Activated naive CD8-positive, alpha-beta T cell treated with anti-CD3 and anti-CD28 coated beads, Interleukin-2, amount 50 U/mL, for 24 hours (primary cell): ENCODE results near the gene ASAP2.

ENCODE experiments used
- ATAC-seq: fragments of 150-1000 bp; cut with Tn5 transposase; one replicate; pipeline ENCODE4 v1.10.0; 2021
- DNase-seq: peaks from one replicate; pipeline ENCODE4 v3.0.0; 2021
- H3K27ac Mint-ChIP-seq: one replicate; pipeline ENCODE4 v1.8.0; 2021; ENCODE audit warnings: mild to moderate bottlenecking, mixed read lengths
- H3K27me3 Mint-ChIP-seq: one replicate; pipeline ENCODE4 v1.8.0; 2021; ENCODE audit warnings: mixed read lengths
- H3K36me3 Mint-ChIP-seq: one replicate; pipeline ENCODE4 v1.8.0; 2021; ENCODE audit warnings: low read depth, mixed read lengths
- H3K4me1 Mint-ChIP-seq: one replicate; pipeline ENCODE4 v1.8.0; 2021; ENCODE audit warnings: mixed read lengths
- H3K4me3 Mint-ChIP-seq: one replicate; pipeline ENCODE4 v1.8.0; 2021; ENCODE audit warnings: mild to moderate bottlenecking, moderate library complexity, mixed read lengths
- H3K9me3 Mint-ChIP-seq: one replicate; pipeline ENCODE4 v1.8.0; 2021; ENCODE audit warnings: mixed read lengths

The ASAP2 gene

DNA sequence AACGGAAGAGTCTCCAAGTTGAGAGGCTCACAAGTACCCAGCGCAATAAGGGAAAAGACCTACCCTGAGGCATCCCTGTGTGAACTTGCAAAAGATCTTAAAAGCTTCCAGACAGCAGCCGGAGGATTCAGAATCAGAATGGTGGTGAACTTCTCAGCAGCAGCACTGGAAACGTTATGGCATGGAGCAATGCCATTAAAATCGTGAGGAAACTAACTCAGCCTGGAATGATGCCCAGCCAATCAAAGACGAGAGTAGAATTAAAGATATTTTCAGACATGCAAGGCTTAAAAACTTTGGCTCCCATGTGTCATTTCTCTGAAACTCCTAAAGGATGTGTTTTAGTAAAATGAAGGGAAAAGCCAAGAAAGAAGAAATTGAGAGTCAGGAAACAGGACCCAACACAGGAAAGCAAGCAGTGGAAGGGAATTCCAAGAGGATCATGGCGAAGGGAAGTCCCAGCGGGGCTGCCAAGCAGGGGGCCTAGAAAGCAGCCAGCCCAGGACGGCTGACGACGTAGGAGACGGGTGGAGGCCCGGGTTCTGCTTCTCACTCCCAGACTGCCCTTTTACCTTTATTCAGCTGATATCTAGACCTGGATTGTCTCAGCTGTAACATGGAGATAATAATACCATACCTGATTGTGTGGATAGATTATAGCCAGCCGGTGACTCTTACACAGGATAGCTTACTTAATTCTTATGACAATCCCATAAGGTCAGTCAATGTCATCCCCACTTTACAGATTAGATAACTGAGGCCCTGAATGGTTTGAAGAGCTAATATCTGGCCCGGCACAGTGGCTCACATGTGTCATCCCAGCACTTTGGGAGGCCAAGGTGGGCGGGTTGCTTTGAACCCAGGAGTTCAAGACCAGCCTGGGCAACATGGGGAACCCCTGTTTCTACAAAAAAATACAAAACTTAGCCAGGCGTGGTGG is 92.8 kb downstream of the ASAP2 start:
- Mint-ChIP-seq H3K27ac (no peak overlapping the region), H3K4me3 (no peak overlapping the region), H3K36me3 (no peaks in the 10 kb centered on the region), H3K27me3 (peaks cover 2% of the 10 kb centered on the region), H3K4me1 (no peaks in the 10 kb centered on the region), H3K9me3 (no peaks in the 10 kb centered on the region)
- ATAC-seq (no peak), DNase-seq (no peak)

DNA sequence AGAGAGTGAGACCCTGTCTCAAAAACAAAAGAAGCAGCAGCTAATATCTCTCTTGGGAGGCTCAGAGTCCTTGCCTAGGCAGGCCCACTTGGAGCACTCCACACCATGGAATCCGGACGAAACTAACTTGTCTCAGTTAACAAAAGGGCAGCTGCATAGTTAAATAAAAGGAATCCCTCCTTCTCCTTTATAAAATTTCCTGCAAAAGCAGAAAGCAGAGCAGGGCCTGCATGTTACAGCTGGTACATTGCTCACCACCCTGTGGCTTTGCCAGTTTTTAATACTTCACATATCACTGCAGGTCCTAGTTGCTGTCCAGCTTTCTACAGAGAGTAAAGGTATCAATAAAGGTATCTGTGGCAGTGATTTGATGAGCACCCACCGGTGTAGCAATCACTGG is 93.6 kb downstream of the ASAP2 start:
- no peak overlapping the region for H3K4me3 Mint-ChIP-seq
- no peak for DNase-seq
- ATAC-seq: no peak

DNA sequence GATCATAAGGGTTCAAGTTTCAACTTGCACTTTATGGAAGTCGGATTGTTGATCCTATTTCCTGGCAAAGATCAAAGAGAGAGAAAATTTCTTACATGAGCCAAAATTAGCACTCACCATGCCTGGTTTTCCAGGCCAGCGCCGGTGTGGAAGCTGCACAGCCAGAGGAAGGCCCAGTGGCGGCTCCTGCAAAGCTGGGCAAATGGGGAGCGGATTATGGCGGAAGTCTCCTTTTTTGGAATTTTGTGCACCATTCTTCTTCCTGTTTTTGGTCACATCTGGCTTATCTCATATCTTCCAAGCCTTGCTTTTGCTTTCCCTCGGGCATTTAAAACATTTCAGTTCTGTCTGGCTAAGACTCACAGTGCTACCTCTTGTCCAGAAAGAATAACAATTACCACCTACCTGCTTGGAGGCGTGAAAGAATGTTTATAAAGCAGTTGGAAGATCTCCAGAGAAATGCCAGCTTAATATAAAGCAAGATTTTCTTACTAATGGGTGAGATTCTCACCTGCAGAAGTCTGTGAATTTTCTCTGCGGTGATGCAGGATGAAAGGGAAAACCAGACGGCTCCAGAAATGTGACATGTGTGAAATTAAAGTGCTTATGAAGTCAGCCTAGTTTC is 94.3 kb downstream of the ASAP2 start:
- no peaks in the 10 kb centered on the region for H3K9me3 Mint-ChIP-seq
- H3K27me3 Mint-ChIP-seq: peaks cover 2% of the 10 kb centered on the region
- H3K36me3 Mint-ChIP-seq: no peaks in the 10 kb centered on the region
- no peak for ATAC-seq
- no peak overlapping the region for H3K4me3 Mint-ChIP-seq
- H3K27ac Mint-ChIP-seq: no peak overlapping the region
- H3K4me1 Mint-ChIP-seq: no peaks in the 10 kb centered on the region
- DNase-seq: no peak

More for the DNA sequence above, 93.6 kb downstream of the ASAP2 start:
- Mint-ChIP-seq H3K27ac (no peak overlapping the region), H3K27me3 (peaks cover 2% of the 10 kb centered on the region), H3K4me1 (no peaks in the 10 kb centered on the region), H3K36me3 (no peaks in the 10 kb centered on the region), H3K9me3 (no peaks in the 10 kb centered on the region)

DNA sequence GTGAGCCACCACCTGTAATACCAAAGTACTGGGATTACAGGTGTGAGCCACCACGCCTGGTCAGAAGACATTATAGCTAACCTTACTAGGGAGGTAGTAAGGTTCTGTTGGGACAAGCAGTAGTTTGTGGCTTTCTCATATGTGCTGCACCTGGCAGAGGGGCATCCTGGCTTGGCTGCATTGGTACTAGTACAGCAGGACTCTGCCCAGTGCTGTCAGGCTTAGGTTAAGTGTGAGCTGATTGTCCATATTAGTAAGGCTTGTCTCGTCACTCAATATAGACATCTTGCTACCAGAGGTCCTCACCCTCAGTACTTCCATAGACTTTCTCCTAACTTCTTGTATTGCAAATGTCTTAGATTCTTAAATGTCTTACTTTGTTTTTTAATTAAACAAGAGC is 96.1 kb downstream of the ASAP2 start:
- DNase-seq (no peak), ATAC-seq (no peak)
- Mint-ChIP-seq H3K27ac (no peak overlapping the region), H3K4me1 (no peaks in the 10 kb centered on the region), H3K27me3 (peaks cover 2% of the 10 kb centered on the region), H3K9me3 (no peaks in the 10 kb centered on the region), H3K4me3 (no peak overlapping the region), H3K36me3 (no peaks in the 10 kb centered on the region)

DNA sequence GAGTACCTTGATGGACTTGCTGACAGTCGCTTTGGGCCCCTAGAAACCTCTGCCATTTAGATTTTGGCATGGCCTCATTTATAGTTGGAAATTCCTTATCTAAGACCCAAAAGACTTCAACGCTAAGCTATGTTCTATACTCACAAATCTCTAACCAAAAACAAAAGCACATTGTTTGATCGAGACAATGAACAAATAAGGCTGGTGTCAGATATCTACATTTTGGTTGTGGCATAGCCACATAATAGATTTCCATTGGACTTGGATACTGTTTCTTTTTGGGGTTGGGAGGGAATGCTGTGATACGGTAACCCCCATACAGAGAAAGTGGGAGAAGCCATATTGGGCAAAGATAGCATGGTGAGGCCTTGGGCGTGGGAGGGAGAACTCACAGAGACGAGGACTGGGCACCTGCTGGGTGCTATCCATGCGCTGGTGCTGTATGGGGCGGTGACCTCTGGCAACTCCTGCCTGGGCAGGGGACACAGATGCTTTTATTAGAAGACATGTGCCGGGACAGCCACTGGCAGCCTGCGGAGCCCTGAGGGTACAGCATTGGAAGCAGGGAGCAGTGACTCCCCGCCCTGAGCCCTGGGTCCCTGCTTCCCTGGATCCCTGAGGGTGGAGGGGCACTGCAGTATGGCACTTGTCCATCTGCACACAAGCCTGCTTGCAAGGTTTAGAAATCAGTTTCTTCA is 97.1 kb downstream of the ASAP2 start:
- peaks cover 2% of the 10 kb centered on the region for H3K27me3 Mint-ChIP-seq
- no peak for DNase-seq
- ATAC-seq: no peak
- H3K4me1 Mint-ChIP-seq: no peaks in the 10 kb centered on the region
- no peaks in the 10 kb centered on the region for H3K36me3 Mint-ChIP-seq
- no peak overlapping the region for H3K4me3 Mint-ChIP-seq
- no peaks in the 10 kb centered on the region for H3K9me3 Mint-ChIP-seq
- no peak overlapping the region for H3K27ac Mint-ChIP-seq

DNA sequence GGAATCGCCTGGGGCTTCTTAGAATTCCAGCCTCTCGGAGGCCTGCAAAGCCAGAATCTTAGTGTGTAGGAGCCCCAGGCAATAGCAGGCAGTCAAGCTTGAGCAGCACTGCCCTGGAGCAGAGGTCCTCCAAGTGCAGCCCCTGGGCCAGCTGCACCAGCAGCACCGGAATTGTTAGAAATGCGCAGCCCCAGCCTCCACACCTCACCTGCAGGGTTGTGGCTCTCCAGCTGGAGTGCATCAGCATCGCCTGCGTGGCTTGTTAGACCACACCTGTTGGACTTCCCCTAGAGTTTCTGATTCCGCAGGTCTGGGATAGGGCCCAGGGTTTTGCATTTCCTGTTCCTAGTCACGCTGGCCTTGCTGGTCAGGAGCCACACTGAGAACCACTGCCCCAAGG is 100.3 kb downstream of the ASAP2 start:
- Mint-ChIP-seq H3K27ac (no peak overlapping the region), H3K27me3 (peaks cover 2% of the 10 kb centered on the region), H3K4me3 (no peak overlapping the region), H3K36me3 (no peaks in the 10 kb centered on the region), H3K9me3 (no peaks in the 10 kb centered on the region), H3K4me1 (no peaks in the 10 kb centered on the region)
- ATAC-seq: no peak
- DNase-seq: no peak

DNA sequence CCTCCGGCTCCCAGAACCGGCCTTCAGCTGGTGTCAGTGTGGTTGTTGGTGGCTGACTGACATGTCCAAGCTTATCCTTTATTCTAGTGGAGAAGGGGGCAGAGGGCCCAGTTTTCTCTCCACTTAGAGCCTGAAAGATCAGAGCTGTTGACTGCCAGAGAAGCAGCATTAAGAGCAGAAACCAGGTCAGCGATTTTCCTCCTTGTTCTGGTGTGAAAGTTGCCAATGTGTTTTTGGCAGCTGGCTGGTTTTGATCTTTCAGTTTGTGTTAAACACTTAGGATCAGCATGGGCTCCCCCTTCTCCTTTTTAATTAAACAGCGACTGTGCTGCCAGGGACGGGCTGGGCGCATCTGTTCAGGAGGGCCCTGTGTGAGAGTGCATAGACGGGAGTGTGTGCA is 100.9 kb downstream of the ASAP2 start:
- DNase-seq: no peak
- no peak overlapping the region for H3K4me3 Mint-ChIP-seq
- H3K27ac Mint-ChIP-seq: no peak overlapping the region
- peaks cover 2% of the 10 kb centered on the region for H3K27me3 Mint-ChIP-seq
- no peaks in the 10 kb centered on the region for H3K36me3 Mint-ChIP-seq
- ATAC-seq: no peak
- no peaks in the 10 kb centered on the region for H3K9me3 Mint-ChIP-seq
- no peaks in the 10 kb centered on the region for H3K4me1 Mint-ChIP-seq

DNA sequence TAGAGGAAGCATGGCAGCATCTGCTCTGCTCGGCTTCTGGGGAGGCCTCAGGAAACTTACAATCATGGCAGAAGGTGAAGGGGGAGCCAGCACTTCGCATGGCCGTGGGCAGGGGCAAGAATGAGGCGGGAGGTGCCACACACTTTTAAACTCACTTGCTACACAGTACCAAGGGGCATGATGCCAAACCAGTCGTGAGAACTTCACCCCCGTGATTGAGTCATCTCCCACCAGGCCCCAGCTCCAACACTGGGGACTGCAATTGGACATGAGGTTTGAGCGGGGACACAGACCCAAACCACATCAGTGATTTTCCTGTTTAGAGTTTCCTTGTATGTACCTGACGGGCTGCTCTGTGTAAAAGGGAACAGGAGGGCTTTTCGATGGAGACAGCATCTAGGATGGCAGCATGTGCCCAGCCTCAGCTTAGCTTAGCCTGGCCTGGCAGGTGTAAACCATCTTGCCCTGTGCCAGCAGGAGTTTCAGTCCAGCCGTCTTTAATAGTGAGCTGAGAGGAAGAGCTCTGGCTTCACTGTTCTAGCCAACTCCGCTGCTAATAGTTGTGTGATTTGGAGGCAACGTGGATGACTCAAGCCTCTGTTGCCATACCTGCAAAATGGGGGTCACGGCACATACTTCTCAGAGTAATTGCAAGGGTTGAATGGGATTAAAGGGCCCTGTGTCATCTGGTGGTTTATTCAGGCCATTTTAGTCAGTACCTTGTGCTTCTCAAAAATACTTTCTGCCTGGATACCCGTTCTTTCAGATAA is 101.8 kb downstream of the ASAP2 start:
- DNase-seq: no peak
- H3K9me3 Mint-ChIP-seq: no peaks in the 10 kb centered on the region
- no peak overlapping the region for H3K27ac Mint-ChIP-seq
- peaks cover 2% of the 10 kb centered on the region for H3K27me3 Mint-ChIP-seq
- no peaks in the 10 kb centered on the region for H3K4me1 Mint-ChIP-seq
- H3K36me3 Mint-ChIP-seq: no peaks in the 10 kb centered on the region
- no peak overlapping the region for H3K4me3 Mint-ChIP-seq
- no peak for ATAC-seq

DNA sequence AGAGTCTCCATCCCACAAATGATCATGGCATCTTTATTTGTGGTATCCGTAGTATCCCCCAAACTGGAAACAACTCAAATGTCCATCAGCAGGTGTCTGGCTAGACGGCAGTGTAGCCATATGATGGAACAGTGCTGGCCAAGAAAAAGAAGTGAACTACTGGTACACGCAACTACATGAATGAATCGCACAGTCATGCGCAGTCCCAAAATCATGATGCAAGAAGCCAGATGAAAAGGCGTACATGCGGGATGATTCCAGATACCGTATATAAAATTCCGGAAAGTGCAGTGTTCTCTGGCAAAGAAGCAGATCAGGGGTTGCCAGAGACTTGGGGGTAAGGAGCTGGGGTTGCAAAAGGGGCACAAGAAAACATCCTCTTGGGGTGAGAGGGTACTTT is 102.5 kb downstream of the ASAP2 start:
- Mint-ChIP-seq H3K27ac (no peak overlapping the region), H3K4me1 (no peaks in the 10 kb centered on the region), H3K9me3 (no peaks in the 10 kb centered on the region), H3K27me3 (no peaks in the 10 kb centered on the region), H3K36me3 (no peaks in the 10 kb centered on the region), H3K4me3 (no peak overlapping the region)
- no peak for DNase-seq
- no peak for ATAC-seq

DNA sequence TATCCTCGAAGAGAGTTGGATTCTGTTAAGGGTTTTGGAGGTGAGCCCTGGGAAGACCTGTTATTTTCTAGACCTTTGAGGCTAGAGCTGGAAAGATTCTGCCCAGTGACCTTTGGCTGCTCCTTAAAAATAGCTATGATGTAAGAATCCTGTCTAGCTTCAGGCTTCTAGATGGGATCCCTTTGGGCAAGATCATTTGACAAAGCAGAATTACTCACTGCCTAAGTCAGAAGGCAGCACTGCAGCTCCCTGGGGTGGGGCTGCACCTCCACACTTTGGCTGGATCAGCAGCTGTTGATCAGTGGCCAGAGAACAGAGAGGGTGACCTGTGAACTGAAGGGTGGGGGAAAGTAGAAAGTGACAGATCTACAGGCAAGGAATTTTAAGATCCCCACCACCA is 103.8 kb downstream of the ASAP2 start:
- no peak for DNase-seq
- no peak for ATAC-seq
- Mint-ChIP-seq H3K4me1 (no peaks in the 10 kb centered on the region), H3K9me3 (no peaks in the 10 kb centered on the region), H3K4me3 (no peak overlapping the region), H3K27me3 (peaks cover 6% of the 10 kb centered on the region), H3K27ac (no peak overlapping the region), H3K36me3 (no peaks in the 10 kb centered on the region)

DNA sequence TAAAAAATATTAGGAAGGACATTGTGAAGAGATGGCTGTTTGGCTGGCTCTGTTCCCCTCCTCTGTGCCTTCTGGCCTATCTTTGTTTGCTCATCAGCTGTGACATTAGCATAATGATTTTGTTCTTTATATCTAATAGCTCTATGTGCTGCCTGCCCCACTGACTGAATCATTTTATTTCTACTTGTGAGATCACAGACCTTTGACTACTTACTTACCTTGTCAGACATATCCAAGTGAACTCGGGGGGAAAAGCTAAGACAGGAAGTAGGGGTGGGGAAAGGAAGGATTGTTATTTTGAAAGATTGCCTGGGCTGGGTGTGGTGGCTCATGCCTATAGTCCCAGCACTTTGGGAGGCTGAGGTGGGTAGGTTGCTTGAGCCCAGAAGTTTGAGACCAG is 104.2 kb downstream of the ASAP2 start:
- ATAC-seq (no peak), DNase-seq (no peak)
- H3K4me1 Mint-ChIP-seq: no peaks in the 10 kb centered on the region
- peaks cover 6% of the 10 kb centered on the region for H3K27me3 Mint-ChIP-seq
- no peaks in the 10 kb centered on the region for H3K36me3 Mint-ChIP-seq
- H3K9me3 Mint-ChIP-seq: no peaks in the 10 kb centered on the region
- no peak overlapping the region for H3K4me3 Mint-ChIP-seq
- H3K27ac Mint-ChIP-seq: no peak overlapping the region

DNA sequence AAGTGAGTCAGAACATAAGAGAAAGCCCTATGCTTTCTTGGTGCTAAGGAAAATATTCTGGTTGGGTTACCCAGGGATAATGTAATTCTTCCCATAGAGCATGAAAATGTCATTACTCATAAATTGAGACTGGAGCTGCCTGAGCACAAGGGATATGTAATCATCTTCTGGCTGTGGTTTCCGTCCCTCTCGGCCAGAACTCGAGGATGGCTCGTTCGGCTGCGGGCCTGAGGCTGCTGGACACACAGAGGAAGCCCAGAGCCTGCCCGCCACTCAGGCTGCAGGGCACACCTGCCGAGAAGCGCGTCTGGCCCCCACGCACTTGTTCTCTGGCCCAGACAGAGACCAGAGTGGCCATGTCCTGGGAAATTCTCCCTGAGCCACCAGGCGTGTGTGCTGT is 104.9 kb downstream of the ASAP2 start:
- Mint-ChIP-seq H3K27me3 (peaks cover 6% of the 10 kb centered on the region), H3K9me3 (no peaks in the 10 kb centered on the region), H3K36me3 (no peaks in the 10 kb centered on the region), H3K27ac (no peak overlapping the region), H3K4me3 (no peak overlapping the region), H3K4me1 (no peaks in the 10 kb centered on the region)
- ATAC-seq (no peak), DNase-seq (no peak)

DNA sequence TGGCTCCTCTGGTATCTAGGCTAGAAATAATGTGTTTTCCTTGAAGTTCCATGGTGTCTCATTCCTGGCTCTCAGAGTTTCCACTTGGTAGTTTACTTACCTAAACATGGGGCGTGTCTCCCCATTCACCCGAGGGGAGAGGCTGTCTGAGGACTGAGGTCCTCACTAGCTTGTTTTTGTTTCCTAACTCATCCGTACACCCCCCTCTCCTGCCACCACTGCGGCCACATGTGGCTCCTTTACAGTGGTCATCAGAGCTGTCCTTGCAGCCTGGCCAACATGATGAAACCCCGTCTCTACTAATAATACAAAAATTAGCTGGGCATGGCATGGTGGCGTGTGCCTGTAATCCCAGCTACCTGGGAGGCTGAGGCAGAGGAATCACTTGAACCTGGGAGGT is 106.0 kb downstream of the ASAP2 start:
- DNase-seq (no peak), ATAC-seq (no peak)
- H3K27ac Mint-ChIP-seq: no peak overlapping the region
- no peaks in the 10 kb centered on the region for H3K4me1 Mint-ChIP-seq
- no peak overlapping the region for H3K4me3 Mint-ChIP-seq
- no peaks in the 10 kb centered on the region for H3K9me3 Mint-ChIP-seq
- H3K27me3 Mint-ChIP-seq: peaks cover 6% of the 10 kb centered on the region
- H3K36me3 Mint-ChIP-seq: no peaks in the 10 kb centered on the region

DNA sequence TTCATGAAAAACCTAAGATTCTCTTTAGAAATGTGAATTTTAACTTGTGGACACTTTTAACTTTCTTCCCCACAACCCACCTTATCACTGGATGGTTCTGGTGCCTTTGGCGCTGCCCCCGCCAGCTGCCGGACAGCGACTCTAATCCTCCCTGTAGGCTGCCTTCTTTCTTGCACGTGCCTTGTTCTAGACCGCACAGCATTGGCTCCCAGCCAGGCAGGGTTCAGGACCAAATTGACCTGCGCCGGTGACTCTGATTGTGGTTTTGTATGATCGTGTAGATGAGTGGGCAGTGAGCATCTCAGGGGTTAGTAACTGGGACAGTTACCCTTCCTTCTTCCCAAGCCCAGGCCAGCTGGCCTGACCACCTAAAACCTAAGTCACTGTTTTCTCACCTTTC is 106.8 kb downstream of the ASAP2 start:
- DNase-seq: no peak
- ATAC-seq: no peak
- Mint-ChIP-seq H3K9me3 (no peaks in the 10 kb centered on the region), H3K27ac (no peak overlapping the region), H3K27me3 (peaks cover 6% of the 10 kb centered on the region), H3K36me3 (no peaks in the 10 kb centered on the region), H3K4me3 (no peak overlapping the region), H3K4me1 (no peaks in the 10 kb centered on the region)
